ENCODE measurements around the gene RTN4R. TPM values are rescaled to one million over a fixed set of nuclear protein-coding genes. Genes with fewer than 3 reads are reported as not detected.
A peak's percentile ranks its signal among the peaks of the same experiment; 100 is the strongest.

RTN4R gene
- total RNA-seq, 1 donor from 2014 or later: 2.9 TPM

GRCh38 chr22:20251491-20251890 is 16.6 kb downstream of the RTN4R start:
- Histone ChIP-seq H3K4me1 (ENCODE audit: insufficient read depth, low read length) (peaks cover 10% of the 10 kb centered on the region), H3K27me3 (ENCODE audit: insufficient read depth, low read length) (peaks cover 2% of the 10 kb centered on the region)
- peak; percentile 50 for FAIRE-seq

DNA sequence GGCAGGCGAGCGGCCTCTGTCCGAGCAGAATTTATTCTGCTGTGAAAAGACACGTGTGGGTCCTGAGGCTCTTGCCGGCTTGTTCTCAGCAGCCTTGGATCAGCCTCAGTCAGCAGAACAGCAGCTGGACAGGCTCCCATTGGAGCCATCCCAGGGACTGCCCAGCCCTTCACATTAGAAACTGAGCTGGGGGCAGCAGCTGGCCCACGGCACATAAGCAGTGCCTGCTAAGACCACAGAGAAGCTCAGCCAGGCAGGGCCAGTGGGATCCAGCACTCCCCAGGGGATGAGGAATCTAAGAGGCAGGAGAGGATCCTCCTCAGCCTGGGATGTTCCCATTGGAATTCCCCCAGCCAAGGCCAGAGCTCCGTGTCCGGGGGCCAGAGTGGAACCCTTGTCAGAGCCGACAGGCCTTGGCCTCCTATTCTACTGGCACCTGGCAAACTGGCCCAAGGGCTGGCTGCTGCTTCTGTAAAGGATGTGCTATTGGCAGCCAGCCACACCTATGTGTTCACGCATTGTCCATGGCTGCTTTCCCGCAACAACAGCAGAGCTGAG is 18.2 kb downstream of the RTN4R start:
- TF ChIP-seq EZH2 (IDR thresholded peaks at IDR 0.05; ENCODE audit: insufficient read depth, low read length) (no peak), CTCF (IDR thresholded peaks at IDR 0.05; ENCODE audit: insufficient read depth, low read depth, low read length) (no peak)
- Mint-ChIP-seq H3K27ac (ENCODE audit: unreplicated experiment) (no peak overlapping the region), H3K4me1 (ENCODE audit: low read depth, unreplicated experiment) (peaks cover 11% of the 10 kb centered on the region), H3K27me3 (ENCODE audit: low read depth, unreplicated experiment) (peaks cover 9% of the 10 kb centered on the region), H3K9me3 (ENCODE audit: unreplicated experiment) (peaks cover 2% of the 10 kb centered on the region), H3K4me3 (ENCODE audit: unreplicated experiment) (no peak overlapping the region), H3K36me3 (ENCODE audit: low read depth, unreplicated experiment) (no peaks in the 10 kb centered on the region)
- no peaks in the 10 kb centered on the region for H4K20me1 ChIP-seq (ENCODE audit: insufficient read depth, low read length)
- no peak overlapping the region for H3K27ac ChIP-seq (ENCODE audit: low read depth, low read length)
- no peak for FAIRE-seq
- no peaks in the 10 kb centered on the region for H3K9me3 ChIP-seq (ENCODE audit: insufficient read depth, low read depth, low read length)
- H3K4me1 ChIP-seq (ENCODE audit: insufficient read depth, low read length): peaks cover 12% of the 10 kb centered on the region
- H3K9ac ChIP-seq (ENCODE audit: low read length): no peak overlapping the region
- H3K79me2 ChIP-seq (ENCODE audit: insufficient read depth, low read length): no peaks in the 10 kb centered on the region
- peaks cover 2% of the 10 kb centered on the region for H3K27me3 ChIP-seq (ENCODE audit: insufficient read depth, low read length)
- no peak overlapping the region for H3K4me3 ChIP-seq (ENCODE audit: insufficient read depth, low read depth, low read length)
- DNase-seq (ENCODE audit: low read depth): peak; percentile 23
- no peak overlapping the region for H2AFZ ChIP-seq (ENCODE audit: low read depth, low read length)
- no peak overlapping the region for H3K4me2 ChIP-seq (ENCODE audit: low read length)
- H3K36me3 ChIP-seq (ENCODE audit: insufficient read depth, low read length): no peaks in the 10 kb centered on the region

More at GRCh38 chr22:20251491-20251890, 16.6 kb downstream of the RTN4R start:
- H3K79me2 ChIP-seq (ENCODE audit: insufficient read depth, low read length): no peaks in the 10 kb centered on the region
- no peaks in the 10 kb centered on the region for H3K36me3 ChIP-seq (ENCODE audit: insufficient read depth, low read length)
- Mint-ChIP-seq H3K36me3 (ENCODE audit: low read depth, unreplicated experiment) (no peaks in the 10 kb centered on the region), H3K27me3 (ENCODE audit: low read depth, unreplicated experiment) (peaks cover 12% of the 10 kb centered on the region), H3K4me1 (ENCODE audit: low read depth, unreplicated experiment) (peaks cover 3% of the 10 kb centered on the region), H3K9me3 (ENCODE audit: unreplicated experiment) (peaks cover 2% of the 10 kb centered on the region), H3K27ac (ENCODE audit: unreplicated experiment) (no peak overlapping the region), H3K4me3 (ENCODE audit: unreplicated experiment) (no peak overlapping the region)
- H4K20me1 ChIP-seq (ENCODE audit: insufficient read depth, low read length): no peaks in the 10 kb centered on the region
- no peak overlapping the region for H2AFZ ChIP-seq (ENCODE audit: low read depth, low read length)
- H3K9ac ChIP-seq (ENCODE audit: low read length): no peak overlapping the region
- H3K27ac ChIP-seq (ENCODE audit: low read depth, low read length): no peak overlapping the region
- no peak overlapping the region for H3K4me3 ChIP-seq (ENCODE audit: insufficient read depth, low read depth, low read length)
- DNase-seq (ENCODE audit: low read depth): no peak
- TF ChIP-seq EZH2 (IDR thresholded peaks at IDR 0.05; ENCODE audit: insufficient read depth, low read length) (no peak), CTCF (IDR thresholded peaks at IDR 0.05; ENCODE audit: insufficient read depth, low read depth, low read length) (no peak)
- no peaks in the 10 kb centered on the region for H3K9me3 ChIP-seq (ENCODE audit: insufficient read depth, low read depth, low read length)
- H3K4me2 ChIP-seq (ENCODE audit: low read length): no peak overlapping the region

DNA sequence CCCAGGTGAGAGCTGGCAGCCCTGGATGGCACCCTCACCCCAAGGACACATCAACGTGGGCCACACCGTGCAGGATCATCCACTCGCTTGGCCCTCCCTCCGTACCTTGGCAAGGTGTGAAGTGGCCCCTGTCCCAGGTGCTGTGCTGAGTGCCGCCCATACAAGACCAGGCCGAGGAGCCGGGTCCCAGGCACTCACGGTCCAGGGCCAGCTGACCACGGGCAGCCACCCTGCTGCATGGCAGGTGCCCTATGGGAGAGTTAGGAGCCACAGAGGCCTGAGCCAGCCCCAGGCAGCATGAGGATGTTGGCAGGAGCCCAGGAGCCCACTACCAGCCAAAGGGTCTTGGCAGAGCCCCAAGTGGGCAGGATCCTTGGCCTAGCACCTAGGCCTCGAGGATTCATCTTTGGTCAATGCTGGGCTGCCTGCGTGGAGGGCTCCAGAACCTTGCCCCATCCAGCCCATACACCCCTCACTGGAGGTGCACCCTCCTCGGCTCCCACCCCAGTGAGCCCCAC is 19.6 kb downstream of the RTN4R start:
- FAIRE-seq (no peak), DNase-seq (ENCODE audit: low read depth) (no peak)
- H3K4me2 ChIP-seq (ENCODE audit: low read length): no peak overlapping the region
- Mint-ChIP-seq H3K27ac (ENCODE audit: unreplicated experiment) (no peak overlapping the region), H3K27me3 (ENCODE audit: low read depth, unreplicated experiment) (peaks cover 2% of the 10 kb centered on the region), H3K36me3 (ENCODE audit: low read depth, unreplicated experiment) (no peaks in the 10 kb centered on the region), H3K4me1 (ENCODE audit: low read depth, unreplicated experiment) (peaks cover 21% of the 10 kb centered on the region), H3K9me3 (ENCODE audit: unreplicated experiment) (peaks cover 2% of the 10 kb centered on the region), H3K4me3 (ENCODE audit: unreplicated experiment) (no peak overlapping the region)
- H3K27me3 ChIP-seq (ENCODE audit: insufficient read depth, low read length): peaks cover 2% of the 10 kb centered on the region
- TF ChIP-seq EZH2 (IDR thresholded peaks at IDR 0.05; ENCODE audit: insufficient read depth, low read length) (no peak), CTCF (IDR thresholded peaks at IDR 0.05; ENCODE audit: insufficient read depth, low read depth, low read length) (no peak)
- H3K4me1 ChIP-seq (ENCODE audit: insufficient read depth, low read length): peaks cover 20% of the 10 kb centered on the region
- H4K20me1 ChIP-seq (ENCODE audit: insufficient read depth, low read length): no peaks in the 10 kb centered on the region
- H3K27ac ChIP-seq (ENCODE audit: low read depth, low read length): no peak overlapping the region
- no peak overlapping the region for H3K4me3 ChIP-seq (ENCODE audit: insufficient read depth, low read depth, low read length)
- H3K9ac ChIP-seq (ENCODE audit: low read length): no peak overlapping the region
- H3K79me2 ChIP-seq (ENCODE audit: insufficient read depth, low read length): no peaks in the 10 kb centered on the region
- no peaks in the 10 kb centered on the region for H3K9me3 ChIP-seq (ENCODE audit: insufficient read depth, low read depth, low read length)
- no peak overlapping the region for H2AFZ ChIP-seq (ENCODE audit: low read depth, low read length)
- no peaks in the 10 kb centered on the region for H3K36me3 ChIP-seq (ENCODE audit: insufficient read depth, low read length)
